HepG2 (cell line): ENCODE measurements around the gene ATRAID.

Source experiments
- BRD4 ChIP-seq: sonication (generic); formaldehyde crosslinking; IDR thresholded peaks from 2 replicates; pipeline ENCODE4 v1.4.0; 2020; ENCODE audit warnings: missing genetic modification reagents
- CTCF ChIP-seq: sonication (generic); formaldehyde crosslinking; IDR thresholded peaks from 2 replicates; pipeline ENCODE4 v1.5.0; 2020; ENCODE audit warnings: mild to moderate bottlenecking, missing genetic modification reagents, moderate library complexity
- DNMT1 ChIP-seq: sonication (generic); formaldehyde crosslinking; IDR thresholded peaks from 2 replicates; pipeline ENCODE4 v1.5.1; 2020; ENCODE audit warnings: mild to moderate bottlenecking, missing genetic modification reagents
- FOXA3 ChIP-seq: IDR thresholded peaks from 2 replicates; pipeline ENCODE4 v1.6.1; 2016; ENCODE audit warnings: missing genetic modification reagents, missing compliant biosample characterization
- HMGXB3 ChIP-seq: sonication (generic); formaldehyde crosslinking; IDR thresholded peaks from 2 replicates; pipeline ENCODE4 v1.4.0; 2020; ENCODE audit warnings: missing genetic modification reagents, borderline replicate concordance
- NR2C2 ChIP-seq: sonication (generic); formaldehyde crosslinking; IDR thresholded peaks from 2 replicates; pipeline ENCODE4 v1.4.0; 2020; ENCODE audit warnings: missing genetic modification reagents, mild to moderate bottlenecking, moderate library complexity, borderline replicate concordance
- REL ChIP-seq: sonication (generic); formaldehyde crosslinking; conservative IDR thresholded peaks from 2 replicates; pipeline ENCODE4 v1.8.0; 2022; ENCODE audit warnings: mild to moderate bottlenecking, missing genetic modification reagents, moderate library complexity
- SKIL ChIP-seq: sonication (generic); formaldehyde crosslinking; IDR thresholded peaks from 2 replicates; pipeline ENCODE4 v1.8.0; 2022; ENCODE audit warnings: missing genetic modification reagents, mild to moderate bottlenecking, moderate library complexity, borderline replicate concordance
- ZC3H13 ChIP-seq: sonication (generic); formaldehyde crosslinking; IDR thresholded peaks from 2 replicates; pipeline ENCODE4 v1.8.1; 2023; ENCODE audit warnings: mild to moderate bottlenecking, missing genetic modification reagents, moderate library complexity
- ZNF180 ChIP-seq: sonication (generic); formaldehyde crosslinking; IDR thresholded peaks from 2 replicates; pipeline ENCODE4 v1.4.0; 2020; ENCODE audit warnings: low read depth, missing genetic modification reagents, borderline replicate concordance
- ZNF841 ChIP-seq: sonication (generic); formaldehyde crosslinking; IDR thresholded peaks from 2 replicates; pipeline ENCODE4 v1.8.1; 2023; ENCODE audit warnings: missing genetic modification reagents, borderline replicate concordance

- no peak for TF ChIP-seq HMGXB3 (CRISPR knock-in tag)
- no peak for TF ChIP-seq REL
- TF ChIP-seq SKIL (CRISPR knock-in tag) = no peak
- TF ChIP-seq ZC3H13 = no peak
- no peak for TF ChIP-seq ZNF841 (CRISPR knock-in tag)
- TF ChIP-seq DNMT1 = no peak
- TF ChIP-seq ZNF180 (CRISPR knock-in tag) = no peak
- no peak for TF ChIP-seq FOXA3 (CRISPR knock-in tag)
- no peak for TF ChIP-seq CTCF (CRISPR knock-in tag)
- no peak for TF ChIP-seq BRD4 (CRISPR knock-in tag)
- no peak for TF ChIP-seq NR2C2 (CRISPR knock-in tag)
Observed at GRCh38 chr2:27227501-27227900, 15.7 kb downstream of the ATRAID start.
